ENCODE data around the gene ATP2B2.

DNA sequence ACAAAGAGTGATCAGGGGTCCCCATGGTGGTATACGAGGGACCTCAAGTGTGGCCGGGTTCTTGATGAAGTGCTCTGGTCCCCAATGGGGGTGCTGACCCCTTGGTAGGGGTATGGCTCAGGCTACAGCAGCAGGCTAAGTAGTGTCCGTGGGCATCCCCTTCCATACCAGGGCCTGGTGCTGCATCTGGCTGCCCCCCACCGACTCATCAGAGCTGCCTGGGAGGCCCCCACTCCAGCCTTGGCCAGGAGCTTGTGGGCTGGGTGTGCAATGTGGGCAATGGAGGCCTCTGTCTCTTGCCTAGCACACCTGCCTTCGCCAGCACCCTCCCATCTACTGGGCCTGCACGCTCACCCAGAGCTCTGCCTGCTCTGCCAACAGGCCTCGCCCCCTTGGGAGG is 125.4 kb downstream of the ATP2B2 start:
- TF ChIP-seq CTCF (IDR thresholded peaks at IDR 0.05; ENCODE audit: low read depth, low read length) (no peak), POLR2A (IDR thresholded peaks at IDR 0.05; ENCODE audit: extremely low read depth, insufficient read length) (no peak)
